ENCODE data around the gene PPIP5K2.
A peak's percentile ranks its signal among the peaks of the same experiment; 100 is the strongest.

PPIP5K2 gene

DNA sequence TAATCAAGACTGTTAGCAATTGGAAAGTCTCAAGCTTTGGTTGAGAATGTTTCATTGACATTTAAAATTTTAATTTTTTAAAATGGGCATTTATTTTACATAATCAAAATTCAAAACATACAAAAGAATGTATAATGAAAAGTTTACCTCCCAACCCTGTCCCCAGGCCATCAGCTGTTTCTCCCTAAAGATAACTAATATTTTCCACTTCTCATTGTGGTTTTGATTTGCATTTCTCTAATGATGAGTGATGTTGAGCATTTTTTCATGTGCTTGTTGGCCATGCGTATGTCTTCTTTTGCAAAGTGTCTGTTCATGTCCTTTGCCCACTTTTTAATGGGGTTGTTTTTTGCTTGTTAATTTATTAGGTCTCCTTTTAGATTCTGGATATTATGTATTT lies 127.0 kb downstream of the PPIP5K2 start:
- H3K27ac ChIP-seq, result no peak overlapping the region
- no peak for TF ChIP-seq ZFX (IDR thresholded peaks at IDR 0.05)
- no peak for TF ChIP-seq CTCF (conservative IDR thresholded peaks at IDR 0.05)

DNA sequence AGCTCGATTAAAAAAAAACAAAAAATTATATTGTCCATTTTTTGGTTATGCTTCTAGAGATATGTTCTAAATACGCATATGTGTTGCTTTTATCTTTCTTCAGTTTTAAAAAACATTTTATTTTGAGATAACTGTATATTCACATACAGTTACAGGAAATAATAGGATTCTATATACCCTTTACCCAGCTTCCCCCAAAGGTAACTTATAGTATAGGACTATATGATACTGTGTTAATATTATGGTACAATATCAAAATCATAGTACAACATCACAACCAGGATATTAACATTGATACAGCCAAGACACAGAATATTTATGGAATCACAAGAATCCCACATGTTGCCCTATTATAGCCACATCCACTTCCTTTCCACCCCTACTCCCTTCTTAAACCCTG lies 129.0 kb downstream of the PPIP5K2 start:
- TF ChIP-seq CTCF (conservative IDR thresholded peaks at IDR 0.05) (no peak), ZFX (IDR thresholded peaks at IDR 0.05) (no peak)
- no peak overlapping the region for H3K27ac ChIP-seq

- TF ChIP-seq CTCF (conservative IDR thresholded peaks at IDR 0.05) (no peak), ZFX (IDR thresholded peaks at IDR 0.05) (no peak)
- no peak overlapping the region for H3K27ac ChIP-seq
Measured at GRCh38 chr5:103254921-103255320, 134.8 kb downstream of the PPIP5K2 start.

GRCh38 chr5:103255691-103256090 lies 135.6 kb downstream of the PPIP5K2 start:
- H3K27ac ChIP-seq, result no peak overlapping the region
- TF ChIP-seq ZFX (IDR thresholded peaks at IDR 0.05) (no peak), CTCF (conservative IDR thresholded peaks at IDR 0.05) (no peak)

GRCh38 chr5:103256178-103256577 lies 136.1 kb downstream of the PPIP5K2 start:
- no peak overlapping the region for H3K27ac ChIP-seq
- no peak for TF ChIP-seq ZFX (IDR thresholded peaks at IDR 0.05)
- TF ChIP-seq CTCF (conservative IDR thresholded peaks at IDR 0.05), result peak; percentile 32

DNA sequence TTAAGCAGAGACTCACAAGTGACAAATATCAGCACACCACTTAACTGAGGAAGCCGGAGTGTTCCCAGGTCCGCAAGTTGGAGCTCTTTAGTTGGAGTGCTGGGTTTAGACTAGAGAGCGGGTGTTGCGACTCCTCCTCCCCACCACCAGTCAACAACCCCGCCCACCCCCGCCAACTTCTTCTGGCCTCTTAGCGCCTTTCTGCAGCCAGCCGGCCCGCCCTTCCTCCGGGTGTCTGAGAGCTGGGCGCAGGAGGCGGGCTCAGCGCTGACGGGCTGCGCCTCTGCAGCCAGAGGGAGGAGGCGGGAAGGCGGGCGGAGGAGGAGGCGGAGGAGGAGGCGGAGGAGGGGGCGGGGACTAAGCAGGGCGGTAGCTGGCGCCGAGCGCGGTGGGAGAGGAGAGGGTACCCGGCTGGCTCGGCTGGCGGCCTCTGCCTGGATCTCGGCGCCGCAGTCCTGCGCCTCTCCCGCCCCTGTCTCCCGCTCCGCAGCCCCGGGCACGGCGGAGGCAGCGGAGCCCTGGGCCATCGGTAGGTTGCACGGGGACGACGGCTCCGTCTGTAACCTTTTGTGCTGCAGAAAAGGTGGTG lies 138.4 kb downstream of the PPIP5K2 start, which contains the start of gene MACIR:
Gene MACIR, plus strand, starts transcription at position 396 of the 589 bp plus-strand sequence. CDS start 17,157 bp downstream, outside the sequence.
- peak within 1 kb of the TSS; percentile 94 for H3K27ac ChIP-seq
- TF ChIP-seq CTCF (conservative IDR thresholded peaks at IDR 0.05) (no peak; the same call in none of the 2 replicates), ZFX (IDR thresholded peaks at IDR 0.05) (no peak)

DNA sequence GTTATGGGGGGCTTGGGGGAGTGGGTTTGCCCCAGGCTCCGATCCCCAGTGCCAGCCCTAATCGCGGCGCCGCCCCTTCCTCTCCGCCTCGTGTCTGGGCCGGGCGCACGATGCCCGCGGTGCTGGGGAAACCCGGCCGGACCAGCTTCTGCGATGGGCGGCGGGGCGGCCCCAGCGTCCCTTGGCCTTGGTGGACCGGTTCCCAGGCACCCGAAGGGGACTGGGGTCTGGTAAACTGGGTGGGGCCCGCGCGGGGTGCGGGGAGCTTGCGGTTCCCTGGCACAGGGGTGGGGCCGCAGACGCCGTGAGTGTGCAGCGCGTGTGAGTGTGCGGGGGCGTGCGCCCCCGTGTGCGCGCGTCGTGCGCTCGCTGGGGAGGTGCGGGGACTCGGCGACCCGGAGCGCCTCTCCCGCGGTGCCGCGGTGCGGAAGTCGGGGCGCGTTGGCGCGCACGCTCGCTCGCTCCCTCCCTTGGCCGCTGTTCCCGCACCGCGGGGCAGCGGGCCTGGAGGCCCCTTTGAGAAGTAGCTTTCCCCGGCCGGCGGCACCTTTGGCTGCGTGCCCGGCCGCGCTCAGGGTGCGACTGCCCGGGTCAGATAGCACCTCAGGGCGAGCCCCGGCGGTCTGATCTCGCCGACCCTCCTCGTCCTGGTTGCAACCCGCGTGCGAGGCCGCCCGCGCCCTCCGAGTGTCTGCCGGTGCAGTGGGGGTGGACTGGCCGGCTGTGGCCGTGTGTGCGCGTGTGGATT lies 139.0 kb downstream of the PPIP5K2 start:
- H3K27ac ChIP-seq, result peak overlapping the region; percentile 94
- TF ChIP-seq CTCF (conservative IDR thresholded peaks at IDR 0.05) (no peak), ZFX (IDR thresholded peaks at IDR 0.05) (peak; percentile 81)

All from C4-2B (cell line).